GM18870 (cell line): Measurements from ENCODE around the gene PROB1.
"Not testable (repeated sequence)": the region's sequence is repeated elsewhere in the genome, so short reads cannot be mapped to it uniquely, and the experiment has no call there.

Experiments
- ATAC-seq: cut with Tn5 transposase; IDR thresholded peaks from one replicate; pipeline ENCODE4 v1.9.1; 2021; ENCODE audit warnings: moderate library complexity; ENCODE audit not compliant: unreplicated experiment

PROB1 gene

GRCh38 chr5:139381837-139382761, 12.8 kb downstream of the PROB1 start:
- ATAC-seq = no peak

GRCh38 chr5:139379626-139380449, 15.1 kb downstream of the PROB1 start:
- no peak for ATAC-seq

- no peak for ATAC-seq
Measured at GRCh38 chr5:139378941-139379361, 16.0 kb downstream of the PROB1 start.

GRCh38 chr5:139378101-139378825, 16.6 kb downstream of the PROB1 start:
- no peak for ATAC-seq

GRCh38 chr5:139377226-139377625, 17.7 kb downstream of the PROB1 start:
- ATAC-seq = no peak

- no peak for ATAC-seq
Measured at GRCh38 chr5:139376364-139376763, 18.5 kb downstream of the PROB1 start.

- no peak for ATAC-seq
Measured at GRCh38 chr5:139374909-139375308, 20.0 kb downstream of the PROB1 start.

GRCh38 chr5:139371482-139372435, 23.1 kb downstream of the PROB1 start:
- no peak for ATAC-seq

- no peak for ATAC-seq
Measured at GRCh38 chr5:139369181-139369580, 25.7 kb downstream of the PROB1 start.

- no peak for ATAC-seq
Measured at GRCh38 chr5:139368613-139369012, 26.3 kb downstream of the PROB1 start.

GRCh38 chr5:139364466-139364865, 30.4 kb downstream of the PROB1 start:
- ATAC-seq = no peak

- ATAC-seq = no peak
Measured at GRCh38 chr5:139363937-139364336, 31.0 kb downstream of the PROB1 start.

GRCh38 chr5:139361835-139362429, 33.0 kb downstream of the PROB1 start:
- no peak for ATAC-seq

GRCh38 chr5:139360384-139360783, 34.5 kb downstream of the PROB1 start:
- no peak for ATAC-seq

GRCh38 chr5:139358064-139358463, 36.8 kb downstream of the PROB1 start:
- ATAC-seq = no peak

- not testable (repeated sequence) for ATAC-seq
Measured at GRCh38 chr5:139355900-139356299, 39.0 kb downstream of the PROB1 start.

- ATAC-seq = no peak
Measured at GRCh38 chr5:139354186-139354585, 40.7 kb downstream of the PROB1 start.

- ATAC-seq = not testable (repeated sequence)
Measured at GRCh38 chr5:139347863-139348262, 47.0 kb downstream of the PROB1 start.

- not testable (repeated sequence) for ATAC-seq
Measured at GRCh38 chr5:139345442-139345841, 49.5 kb downstream of the PROB1 start.

- no peak for ATAC-seq
Measured at GRCh38 chr5:139344177-139344576, 50.7 kb downstream of the PROB1 start.
